Heart left ventricle (tissue), 13 donors: ENCODE results near the gene SHFL.

Experiments used
- CTCF ChIP-seq, 12 donors: fragments of 200-600 bp; sonication (generic) in 4 of 12; IDR thresholded peaks; one replicate each; pipeline versions ENCODE4 v1.5.0 to v1.8.0; 2018 to 2022; ENCODE audit warnings: antibody characterized with exemption in 12 of 12, mild to moderate bottlenecking in 5 of 12
- POLR2A ChIP-seq, 2 donors: fragments of 450-650 bp; IDR thresholded peaks; one replicate each; pipeline ENCODE4 v1.6.1; 2017; ENCODE audit warnings: antibody characterized with exemption in 2 of 2, mild to moderate bottlenecking in 2 of 2, moderate library complexity in 2 of 2
- donor health status: ischemic (EF 13 %, LVEDD 7.1; RV severe dilation, severe dysfunction).
- donor health status: DM: no; HTN: yes; CAD: no.
- donor health status: DM: no; HTN: no; CAD: no.
- donor health status: ischemic (EF 25% LVEDD 6.9; RV normal size, moderate dysfunction).
- donor health status: ischemic (EF 25% LVEDD 5.7; RV mildly dilated, moderate dysfunction).
- donor health status: ischemic (EF 35%, LVEDD 5.7; RV mildly dilated, moderate dysfunction).
- donor health status: nonischemic (EF 11% LVEDD 7.7; RV severe dilation, severe dysfunction).
- donor health status: DM: yes; HTN: yes; CAD: no.
- donor health status: PGD.
- donor health status: ischemic (EF 29% LVEDD 5.4; RV normal size, mild dysfunction).
- donor health status: nonischemic (EF 23%, LVEDD 6.1; RV moderate dilation, normal function).

- TF ChIP-seq POLR2A (IDR thresholded peaks at IDR 0.05) = no peak
- no peak for TF ChIP-seq CTCF (IDR thresholded peaks at IDR 0.05)
Observed at GRCh38 chr19:10112037-10112761, 26.1 kb downstream of the SHFL start.
